Myocyte (in vitro differentiated cells): ENCODE measurements around the gene MN1. TPM values are rescaled to one million over a fixed set of nuclear protein-coding genes. Genes with fewer than 3 reads are reported as not detected.

Experiments used
- DNase-seq: peaks from one replicate; pipeline ENCODE4 v3.0.0-alpha.2; 2012; ENCODE audit warnings: low read depth
- total RNA-seq: library from RNA; depleted of rRNA; stranded (reverse); fragments of >200 nt; gene quantifications from 2 replicates; pipeline ENCODE4 v1.2.3, GENCODE V29; 2014

Gene MN1
- total RNA-seq, 1 donor from 2014 or later: 1.8 TPM

DNA sequence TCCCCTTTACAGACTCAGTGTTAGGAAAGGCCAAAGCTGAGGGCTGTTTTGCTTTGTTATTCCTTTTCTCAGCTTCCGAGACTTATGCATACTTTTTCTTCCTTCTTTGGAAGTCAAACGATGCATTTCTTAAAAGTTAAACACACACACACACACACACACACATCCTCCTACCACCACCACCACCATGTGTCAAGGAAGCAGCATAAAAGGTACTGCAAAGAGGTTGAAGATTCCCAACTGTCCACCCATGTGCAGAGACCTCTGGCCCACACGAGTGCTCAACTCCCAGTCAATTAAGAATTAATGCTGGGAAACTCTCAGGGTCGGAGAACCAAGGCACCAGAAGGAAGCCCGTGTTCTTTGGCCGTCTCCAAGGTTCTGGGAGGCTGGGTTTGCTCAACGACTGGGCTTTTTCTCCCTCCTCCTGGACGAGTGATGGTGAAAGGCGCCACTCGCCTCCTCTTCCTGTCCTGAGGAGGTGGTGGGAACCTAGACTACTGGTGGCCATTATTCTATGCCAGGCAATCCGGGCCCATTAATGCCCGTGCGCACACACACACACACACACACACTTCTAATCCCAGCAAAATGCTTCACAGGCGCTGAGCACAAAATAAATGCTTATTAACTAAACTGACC lies 15.1 kb downstream of the MN1 start:
- no peak for DNase-seq

DNA sequence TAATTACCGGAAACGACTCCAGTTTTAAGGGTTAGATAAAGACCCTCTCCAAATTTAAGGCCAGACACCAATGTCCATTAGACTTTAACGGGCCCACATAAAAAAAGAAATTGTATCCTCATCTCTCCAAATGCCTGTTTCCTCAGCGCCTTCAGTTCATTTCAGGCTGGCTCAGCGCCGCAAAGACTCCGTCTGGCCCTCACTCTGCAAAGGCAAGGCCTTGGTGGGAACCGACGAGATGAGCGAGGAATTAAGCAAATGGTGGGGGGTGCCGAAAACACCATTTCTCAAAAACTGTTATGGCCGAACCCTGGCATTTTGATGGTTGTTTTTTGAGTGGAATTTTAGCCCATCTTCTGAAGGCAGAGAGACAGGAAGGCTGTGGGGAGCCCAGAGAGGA lies 15.7 kb downstream of the MN1 start:
- no peak for DNase-seq

DNA sequence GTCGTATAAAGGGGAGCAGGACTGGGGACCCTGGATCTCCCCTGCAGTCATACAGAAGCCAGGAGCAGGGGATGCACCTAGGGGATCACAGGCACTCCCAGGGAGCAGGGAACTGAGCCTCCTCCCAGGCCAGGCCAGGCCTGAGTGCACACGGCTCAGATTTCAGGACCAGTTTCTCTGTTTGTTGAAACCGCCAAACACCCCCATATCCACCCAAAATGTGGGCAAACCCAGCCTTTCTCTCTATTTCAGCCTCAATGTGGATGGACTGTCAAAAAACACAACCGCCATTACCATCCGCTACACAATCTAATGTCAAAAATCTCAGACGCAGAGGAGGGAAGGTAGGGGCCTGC lies 17.5 kb downstream of the MN1 start:
- DNase-seq: no peak

DNA sequence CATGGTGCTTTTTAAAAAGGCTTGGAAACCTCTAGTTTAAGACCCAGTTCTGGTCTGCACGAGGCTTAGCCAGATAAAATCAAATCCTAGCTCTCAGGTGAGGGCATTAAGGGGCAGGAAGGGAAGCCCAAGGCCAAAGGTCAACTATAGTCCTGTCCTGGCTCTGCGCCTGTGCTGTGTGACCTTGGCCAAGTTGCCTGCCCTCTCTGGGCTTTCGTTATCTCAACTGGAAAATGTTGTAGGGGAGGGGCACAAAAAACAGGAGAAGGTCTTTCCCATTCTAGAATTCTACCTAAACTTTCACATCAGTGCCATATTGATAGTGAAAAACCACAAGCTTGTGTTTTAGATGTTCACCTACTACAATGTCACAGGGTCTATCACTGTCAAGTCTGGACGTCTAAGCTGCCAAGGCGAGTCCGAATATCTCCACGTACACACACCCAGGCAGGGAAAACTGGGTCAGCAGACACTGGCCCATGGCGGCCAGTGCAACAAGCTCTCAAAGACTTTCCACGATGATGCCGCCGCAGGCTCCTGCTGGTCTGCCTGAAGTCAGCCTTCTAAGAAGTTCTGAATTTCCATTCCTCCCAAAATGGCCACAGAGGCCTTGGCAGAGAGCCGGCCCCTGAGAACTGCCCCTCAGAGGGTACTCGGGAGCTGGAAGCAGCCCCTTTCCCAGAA lies 18.0 kb downstream of the MN1 start:
- no peak for DNase-seq

DNA sequence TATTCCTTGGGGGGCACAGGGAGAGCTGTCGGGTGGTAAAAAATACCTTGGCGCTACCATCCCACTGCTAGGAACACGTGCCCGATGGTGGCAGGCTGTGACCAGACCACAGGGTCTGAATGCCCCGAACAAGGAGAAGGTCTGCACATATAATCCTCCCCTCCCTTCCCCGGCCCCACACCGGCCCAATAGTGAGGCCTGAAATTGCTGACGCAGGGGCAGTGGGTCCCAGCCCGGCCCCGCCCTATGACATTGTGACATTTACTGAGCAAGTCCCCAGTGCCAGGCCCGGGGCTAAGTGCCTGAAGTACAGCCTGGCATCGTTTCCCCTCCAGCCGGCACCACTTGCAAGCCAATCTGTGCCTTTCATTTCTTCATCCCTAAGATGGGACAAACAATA lies 19.5 kb downstream of the MN1 start:
- no peak for DNase-seq

DNA sequence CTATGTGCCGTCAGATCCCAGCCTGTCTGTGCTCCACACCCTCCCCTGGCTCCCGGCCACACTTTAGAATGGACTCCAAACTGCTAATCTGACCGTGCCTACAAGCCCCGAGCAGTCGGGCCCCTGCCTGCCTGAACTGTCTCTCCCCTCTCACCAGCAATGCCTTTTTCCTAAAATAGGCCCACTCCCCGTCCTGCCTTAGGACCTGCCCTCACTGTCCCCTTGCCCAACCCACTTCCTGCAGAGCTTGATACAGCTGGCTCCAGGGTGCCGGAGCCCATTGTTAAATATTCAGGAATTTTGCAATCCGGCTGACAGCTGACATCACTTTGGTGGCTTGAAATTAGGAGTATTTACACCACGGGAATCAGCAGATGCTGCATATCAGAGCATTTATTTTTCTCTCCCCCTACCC lies 21.4 kb downstream of the MN1 start:
- peak; percentile 7 for DNase-seq

DNA sequence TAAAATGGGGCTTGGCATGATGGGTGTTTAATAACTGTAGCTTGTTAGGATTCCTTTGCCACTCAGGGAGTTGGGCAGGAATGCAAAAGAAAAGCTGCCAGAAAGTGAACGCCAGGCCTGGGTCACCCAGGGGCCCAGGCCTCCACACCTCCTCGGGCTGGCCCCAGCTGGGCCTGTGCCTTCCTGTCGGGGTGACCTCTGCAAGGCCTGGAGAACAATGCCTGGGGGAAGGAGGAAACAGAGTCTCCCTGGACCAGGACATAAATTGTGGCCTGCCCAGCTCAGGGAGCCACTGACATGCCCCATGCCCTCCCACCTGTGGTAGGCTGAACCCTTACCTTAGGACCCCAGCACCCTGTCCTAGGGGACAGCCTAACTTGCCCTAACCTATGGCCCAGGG lies 21.9 kb downstream of the MN1 start:
- no peak for DNase-seq

DNA sequence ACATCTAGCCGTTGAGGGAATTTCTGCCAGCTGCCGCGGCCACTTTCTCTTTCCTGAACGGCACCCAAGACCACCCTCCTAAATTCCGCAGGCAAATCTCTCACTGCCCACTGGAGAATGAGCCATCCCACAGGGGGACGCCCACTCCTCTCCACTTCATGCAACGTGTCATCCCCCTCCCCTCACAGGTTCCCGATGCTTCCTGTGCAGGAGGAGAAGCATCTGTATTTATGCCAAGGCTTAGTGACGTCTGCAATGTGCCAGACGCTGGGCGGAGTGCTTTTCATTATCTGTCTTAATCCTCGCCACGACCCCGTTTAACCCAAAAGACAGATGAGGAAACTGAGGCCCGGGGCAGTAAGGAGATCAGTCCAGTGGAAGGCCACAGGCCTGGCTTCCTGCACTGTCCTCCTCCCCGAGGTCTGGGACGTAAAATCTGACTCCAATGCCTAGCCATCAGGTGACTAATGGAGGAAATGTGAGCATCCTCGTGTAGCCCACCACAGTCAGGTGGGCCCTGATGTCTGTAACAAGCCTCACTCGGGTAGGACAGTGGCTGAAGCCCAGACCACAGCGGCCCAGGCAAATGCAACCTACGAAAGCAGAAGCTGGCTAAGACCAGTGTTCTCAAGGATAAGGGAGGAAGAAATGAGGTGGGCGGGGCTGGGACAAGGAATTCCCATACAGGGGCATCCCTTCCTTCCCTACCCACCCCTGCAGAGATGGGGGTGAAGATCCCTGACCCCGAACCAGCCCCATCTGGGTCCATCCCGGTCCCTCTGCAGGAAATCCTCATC lies 23.1 kb downstream of the MN1 start:
- DNase-seq: no peak

DNA sequence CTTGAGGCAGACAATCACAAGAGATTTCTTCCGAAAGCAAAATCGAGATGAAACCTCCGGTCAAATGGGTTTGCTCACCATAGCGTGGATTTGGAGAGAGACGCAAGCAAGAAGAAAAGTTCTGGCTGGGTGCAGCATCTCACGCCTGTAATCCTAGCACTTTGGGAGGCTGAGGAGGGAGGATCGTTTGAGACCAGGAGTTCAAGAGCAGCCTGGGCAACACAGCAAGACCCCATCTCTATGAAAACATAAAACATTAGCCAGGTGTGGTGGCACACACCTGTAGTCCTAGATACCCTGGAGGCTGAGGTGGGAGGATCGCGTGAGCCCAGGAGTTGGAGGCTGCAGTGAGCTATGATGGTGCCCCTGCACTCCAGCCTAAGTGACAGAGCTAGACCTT lies 24.4 kb downstream of the MN1 start:
- no peak for DNase-seq

DNA sequence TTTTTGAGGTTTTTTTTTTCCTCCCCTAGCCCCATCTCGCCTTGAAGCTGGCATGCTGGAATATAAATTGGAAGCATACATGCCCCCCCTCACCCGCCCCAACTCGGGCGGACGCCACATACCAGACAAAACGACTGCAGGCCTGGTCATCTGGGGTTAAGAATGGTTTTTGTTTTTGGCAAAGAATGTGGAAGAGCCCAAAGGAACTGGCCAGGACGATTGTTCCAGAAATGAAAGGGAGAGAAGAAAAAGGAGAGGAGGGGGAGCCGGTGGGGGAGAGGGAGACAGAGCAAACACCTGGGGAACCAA lies 25.0 kb downstream of the MN1 start:
- no peak for DNase-seq

DNA sequence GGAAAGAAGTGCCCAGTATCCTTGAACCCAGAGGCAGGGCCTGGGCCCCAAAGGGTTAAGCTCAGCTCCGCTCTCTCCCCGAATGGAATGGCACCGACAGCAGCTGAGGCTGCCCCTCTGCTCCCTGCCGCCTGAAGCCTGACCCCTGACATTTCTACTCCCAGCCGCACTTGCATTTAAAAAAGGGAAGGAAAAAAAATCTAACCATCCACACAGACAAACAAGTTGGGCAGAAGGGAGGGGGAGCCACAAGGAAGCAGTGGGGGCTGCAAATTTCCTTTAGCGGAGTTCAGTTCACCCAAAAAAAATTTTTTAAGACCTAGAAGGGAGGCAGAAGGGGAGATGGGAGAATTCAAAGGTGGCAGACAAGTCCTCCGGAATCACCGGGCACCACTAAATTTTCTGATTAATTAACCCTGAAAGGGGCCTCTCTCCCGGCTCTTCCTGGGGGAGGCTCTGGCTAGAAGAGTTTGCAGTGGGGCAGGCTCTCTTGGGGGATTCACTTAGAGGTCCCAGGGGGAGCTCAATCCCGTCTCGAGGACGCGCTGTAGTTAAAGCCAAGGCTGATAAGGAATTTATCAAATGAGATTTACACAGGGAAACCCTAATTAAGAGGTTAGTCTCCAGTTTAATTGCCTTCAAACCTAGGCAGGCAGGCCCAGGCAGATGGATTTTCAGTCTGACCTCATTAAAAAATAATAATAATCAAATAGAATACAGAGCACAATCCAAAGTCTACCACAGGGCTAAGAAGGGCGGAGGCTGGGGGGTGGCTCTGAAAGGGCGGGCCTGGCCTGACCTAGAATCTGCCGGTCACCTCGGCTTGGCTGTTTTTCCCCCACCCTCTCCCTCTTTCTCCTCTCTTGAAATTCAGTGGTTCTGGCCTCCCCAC lies 25.6 kb downstream of the MN1 start:
- no peak for DNase-seq

DNA sequence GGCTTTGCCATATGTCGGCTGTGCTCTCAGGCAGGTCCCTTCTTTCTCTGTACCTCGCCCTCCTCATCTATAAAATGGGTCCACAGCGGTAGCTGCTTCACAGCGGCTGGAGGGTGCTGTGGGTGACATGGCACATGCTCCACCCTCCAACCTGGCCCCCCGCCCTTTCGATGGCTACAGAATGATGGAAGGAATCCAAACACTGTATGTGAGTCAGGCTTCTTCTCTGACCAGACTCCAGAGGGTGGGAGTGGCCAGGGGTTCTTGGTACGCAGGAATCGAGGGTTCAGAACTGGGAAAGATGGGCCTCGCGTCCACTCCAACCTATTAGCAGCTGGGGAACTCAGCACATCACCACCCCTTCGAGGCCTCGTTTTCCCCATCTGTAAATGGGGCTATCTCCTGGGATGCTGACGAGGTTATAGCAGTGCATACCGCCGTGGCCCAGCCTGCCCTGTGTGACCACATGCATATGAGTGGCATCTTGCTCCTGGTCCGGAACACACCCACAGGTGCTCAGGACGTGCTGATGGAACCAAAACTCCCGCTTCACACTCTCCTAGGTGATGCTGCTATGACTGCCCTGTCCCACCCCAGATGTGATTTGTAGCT lies 26.4 kb downstream of the MN1 start:
- DNase-seq: no peak

DNA sequence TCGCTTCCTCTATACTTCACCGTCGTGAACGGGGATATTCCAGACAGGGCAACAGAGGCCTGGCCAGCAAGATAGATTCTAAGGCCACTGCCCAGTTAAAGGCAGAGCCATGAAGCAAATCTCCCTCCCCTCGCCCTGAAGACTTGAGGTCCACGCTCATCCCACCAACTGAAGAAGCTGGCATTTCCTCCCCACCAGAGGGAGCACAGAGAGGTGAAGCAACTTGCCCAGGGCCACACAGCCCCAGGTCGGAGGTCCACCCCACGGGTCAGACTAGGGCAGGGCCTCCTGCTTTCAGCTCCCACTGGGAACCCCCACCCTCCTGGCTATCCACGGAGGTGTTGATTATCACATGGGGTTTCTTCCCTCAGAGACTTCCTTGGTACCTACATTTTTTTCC lies 27.4 kb downstream of the MN1 start:
- DNase-seq: no peak

DNA sequence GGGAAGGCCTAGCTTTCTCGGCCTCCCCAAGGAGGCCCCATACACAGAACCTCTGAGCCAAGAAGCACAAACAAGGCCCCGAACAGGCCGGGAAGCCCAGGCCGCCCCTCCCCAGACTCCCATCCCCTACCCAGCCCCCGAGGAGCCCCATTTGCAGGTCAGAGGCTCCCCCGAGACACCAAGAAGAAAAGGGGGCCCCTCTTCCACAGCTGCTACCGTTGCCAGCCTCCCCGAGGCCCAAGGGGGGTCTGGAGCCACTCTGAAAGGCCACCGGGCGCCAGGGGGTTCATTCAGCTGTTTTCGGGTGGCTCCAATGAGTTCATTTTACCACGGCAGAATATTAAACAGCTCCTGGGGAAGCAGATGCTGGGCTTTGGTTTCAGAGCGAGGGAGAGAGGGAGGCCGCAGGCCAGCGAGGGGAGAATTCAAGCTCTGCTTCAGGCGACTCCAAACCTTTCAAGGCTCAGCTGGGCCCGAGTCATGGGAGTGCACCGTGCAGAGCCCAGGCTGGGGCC lies 28.5 kb downstream of the MN1 start:
- no peak for DNase-seq

DNA sequence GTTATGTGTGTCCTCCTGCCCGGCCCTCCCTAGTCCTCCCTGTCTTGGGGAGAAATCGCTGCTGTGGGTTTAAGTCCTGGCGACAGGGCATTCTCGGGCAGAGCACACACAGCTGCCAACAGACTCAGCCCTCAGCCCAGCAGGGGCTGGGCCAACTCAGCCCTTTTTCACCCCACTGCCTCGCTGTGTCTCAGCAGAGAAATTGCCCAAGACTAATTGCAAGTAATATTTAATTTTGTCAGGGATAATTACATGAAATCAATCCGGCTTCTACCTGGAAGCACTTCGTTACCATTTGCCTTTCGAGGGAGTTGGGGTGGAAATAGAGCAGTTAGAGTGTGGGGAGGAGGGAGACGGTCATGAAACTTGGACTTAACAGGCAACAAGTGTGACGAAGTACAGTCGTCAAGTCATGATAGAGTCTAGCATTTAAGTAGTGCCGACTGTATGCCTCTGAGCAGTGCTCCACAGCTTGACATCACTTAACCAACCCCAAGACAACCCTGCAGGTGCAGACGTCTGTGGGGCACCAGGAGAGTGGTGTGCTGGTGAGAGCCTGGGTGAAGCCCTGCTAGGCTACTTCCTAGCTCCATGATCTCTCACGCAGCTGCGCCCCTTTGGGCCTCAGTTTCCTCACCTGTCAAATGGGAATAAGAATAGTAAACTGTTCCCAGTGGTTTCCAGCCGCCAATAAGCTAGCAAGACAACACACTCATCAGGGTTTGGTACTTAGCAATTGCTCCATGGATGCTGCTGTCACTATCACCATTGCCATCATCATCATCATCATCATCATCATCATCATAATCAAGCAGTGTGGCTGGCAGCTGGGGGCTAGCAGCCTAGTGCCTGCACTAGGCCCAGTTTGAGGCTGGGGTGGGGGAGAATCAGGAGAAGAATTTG lies 29.2 kb downstream of the MN1 start:
- DNase-seq: no peak

DNA sequence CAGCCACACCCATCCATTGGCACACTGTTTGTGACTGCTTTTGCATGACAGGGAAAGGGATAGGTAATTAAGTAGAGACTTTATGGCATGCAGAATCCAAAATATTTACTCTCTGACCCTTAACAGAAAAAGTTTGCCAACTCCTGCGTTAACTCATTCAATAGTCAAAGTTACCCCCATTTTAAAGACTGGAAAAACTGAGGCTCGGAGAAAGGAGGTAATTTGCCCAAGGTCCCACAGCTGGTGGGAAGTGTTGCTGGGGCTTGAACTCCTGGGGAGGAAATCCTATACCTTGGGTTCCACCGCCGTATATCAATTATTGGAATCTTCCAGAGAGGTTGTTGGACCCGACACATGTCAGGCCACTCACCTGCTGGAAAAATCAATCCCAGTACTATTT lies 29.9 kb downstream of the MN1 start:
- no peak for DNase-seq

DNA sequence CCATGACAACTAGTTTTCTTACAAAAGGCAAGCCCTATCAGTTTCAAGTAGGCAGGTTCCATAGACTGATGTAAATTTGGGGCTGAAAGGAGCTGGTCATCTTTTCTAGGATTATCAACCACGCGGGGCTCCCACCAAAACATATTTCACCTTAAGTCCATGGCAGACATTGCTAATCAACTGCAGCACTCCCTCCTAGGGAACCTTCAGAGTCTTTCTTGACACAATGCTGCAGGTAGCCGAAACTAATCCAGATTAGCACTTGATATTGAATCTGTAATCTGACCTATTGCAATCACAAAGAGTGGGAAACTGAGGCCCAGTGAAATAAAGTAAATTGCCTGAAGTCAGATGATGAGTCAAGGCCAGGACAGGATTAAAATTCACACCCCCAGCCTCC lies 32.5 kb downstream of the MN1 start:
- no peak for DNase-seq

DNA sequence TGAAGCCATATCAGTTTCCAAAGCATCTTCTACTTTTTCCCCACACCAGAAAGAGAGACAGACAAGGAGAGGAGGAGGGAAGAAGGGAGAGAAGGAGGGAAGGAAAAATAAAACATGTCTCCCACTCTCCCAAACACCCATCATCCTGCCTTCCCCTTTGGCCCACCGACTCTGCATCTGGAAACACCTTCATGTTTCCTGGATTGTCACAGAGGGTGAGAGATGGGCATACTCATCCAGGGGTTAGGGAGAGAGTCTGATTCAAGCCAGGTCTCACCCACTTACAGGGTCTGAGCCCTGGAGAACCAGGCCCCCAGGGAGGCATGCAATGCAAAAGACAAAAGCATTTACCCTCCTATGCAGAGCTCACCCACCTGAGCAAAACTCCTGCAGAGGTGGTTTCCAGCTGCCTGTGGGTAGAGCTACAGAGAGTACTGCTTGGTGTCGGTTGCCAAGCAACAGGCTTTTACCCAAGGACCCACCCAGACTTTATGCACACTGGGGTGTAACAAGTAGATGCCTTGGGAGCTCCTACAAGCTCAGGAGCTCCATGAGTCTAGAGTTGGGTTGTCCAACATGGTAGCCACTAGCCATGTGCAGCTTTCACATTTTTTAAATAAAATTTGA lies 33.4 kb downstream of the MN1 start:
- no peak for DNase-seq

DNA sequence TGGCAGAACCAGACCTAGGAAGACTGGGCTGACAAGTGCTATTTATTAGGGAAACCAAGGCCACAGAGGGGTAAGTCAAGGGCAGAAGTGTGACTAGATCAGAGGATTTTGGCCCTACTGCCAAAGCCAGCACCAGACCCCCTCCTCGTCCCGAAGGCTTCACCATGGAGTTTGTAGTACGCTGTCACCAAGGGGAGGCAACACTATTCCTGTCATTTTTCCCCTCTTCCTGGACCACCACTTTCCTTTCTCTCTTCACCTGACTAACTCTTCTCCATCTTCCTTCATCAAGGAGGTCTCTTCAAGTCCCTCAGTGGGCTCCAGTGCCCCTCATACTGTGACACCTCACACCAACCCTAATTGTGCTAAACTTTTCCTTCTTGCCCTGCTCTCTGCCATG lies 34.9 kb downstream of the MN1 start:
- no peak for DNase-seq
